Astrocyte (in vitro differentiated cells and primary cell): ENCODE measurements around the gene FBXW5.

Experiments
- CTCF ChIP-seq: IDR thresholded peaks from 2 replicates; pipeline ENCODE4 v1.5.1; 2011; ENCODE audit warnings: low read depth, mild to moderate bottlenecking, inconsistent platforms, low read length, moderate library complexity; ENCODE audit not compliant: insufficient read depth
- EZH2 ChIP-seq: IDR thresholded peaks from 2 replicates; pipeline ENCODE4 v1.6.1; 2012; ENCODE audit warnings: mild to moderate bottlenecking, low read length, inconsistent platforms; ENCODE audit not compliant: insufficient read depth

GRCh38 chr9:136969150-136969549, 24.6 kb upstream of the FBXW5 start:
- TF ChIP-seq CTCF (no peak), EZH2 (no peak)
